ENCODE data around the gene RDH5.

The RDH5 gene

GRCh38 chr12:55696796-55697462 is 23.3 kb upstream of the RDH5 start:
- no peak for TF ChIP-seq CTCF (conservative IDR thresholded peaks at IDR 0.05)
- no peak for TF ChIP-seq ZFX (IDR thresholded peaks at IDR 0.05)
- H3K27ac ChIP-seq, result no peak overlapping the region

GRCh38 chr12:55697686-55698085 is 22.5 kb upstream of the RDH5 start:
- H3K27ac ChIP-seq, result no peak overlapping the region
- no peak for TF ChIP-seq ZFX (IDR thresholded peaks at IDR 0.05)
- TF ChIP-seq CTCF (conservative IDR thresholded peaks at IDR 0.05), result no peak

GRCh38 chr12:55698241-55698955 is 21.8 kb upstream of the RDH5 start:
- TF ChIP-seq ZFX (IDR thresholded peaks at IDR 0.05) (no peak), CTCF (conservative IDR thresholded peaks at IDR 0.05) (no peak)
- H3K27ac ChIP-seq, result no peak overlapping the region

- H3K27ac ChIP-seq, result no peak overlapping the region
- TF ChIP-seq CTCF (conservative IDR thresholded peaks at IDR 0.05) (no peak), ZFX (IDR thresholded peaks at IDR 0.05) (no peak)
Observed at GRCh38 chr12:55698965-55699364, 21.2 kb upstream of the RDH5 start.

GRCh38 chr12:55699471-55700055 is 20.6 kb upstream of the RDH5 start:
- no peak overlapping the region for H3K27ac ChIP-seq
- TF ChIP-seq CTCF (conservative IDR thresholded peaks at IDR 0.05), result no peak
- TF ChIP-seq ZFX (IDR thresholded peaks at IDR 0.05), result no peak

- TF ChIP-seq CTCF (conservative IDR thresholded peaks at IDR 0.05) (no peak), ZFX (IDR thresholded peaks at IDR 0.05) (no peak)
- no peak overlapping the region for H3K27ac ChIP-seq
Observed at GRCh38 chr12:55700255-55701018, 19.8 kb upstream of the RDH5 start.

Data from C4-2B (cell line).